ENCODE results near the gene STX16.

The STX16 gene

GRCh38 chr20:58711266-58712051 is 60.4 kb downstream of the STX16 start:
- DNase-seq (ENCODE audit: low spot score) = no peak

GRCh38 chr20:58712151-58712791 is 61.2 kb downstream of the STX16 start:
- DNase-seq (ENCODE audit: low spot score) = no peak

- no peak for DNase-seq (ENCODE audit: low spot score)
Measured at GRCh38 chr20:58712806-58713731, 62.0 kb downstream of the STX16 start.

GRCh38 chr20:58713801-58714339 is 62.8 kb downstream of the STX16 start:
- DNase-seq (ENCODE audit: low spot score) = no peak

GRCh38 chr20:58714340-58714922 is 63.3 kb downstream of the STX16 start:
- no peak for DNase-seq (ENCODE audit: low spot score)

GRCh38 chr20:58714923-58715351 is 63.9 kb downstream of the STX16 start:
- no peak for DNase-seq (ENCODE audit: low spot score)

GRCh38 chr20:58715391-58715800 is 64.3 kb downstream of the STX16 start:
- DNase-seq (ENCODE audit: low spot score) = no peak

GRCh38 chr20:58715801-58716475 is 64.9 kb downstream of the STX16 start:
- DNase-seq (ENCODE audit: low spot score) = no peak

GRCh38 chr20:58716476-58717277 is 65.6 kb downstream of the STX16 start:
- no peak for DNase-seq (ENCODE audit: low spot score)

GRCh38 chr20:58717278-58718091 is 66.4 kb downstream of the STX16 start:
- DNase-seq (ENCODE audit: low spot score) = no peak

- DNase-seq (ENCODE audit: low spot score) = no peak
Measured at GRCh38 chr20:58718121-58718563, 67.1 kb downstream of the STX16 start.

- DNase-seq (ENCODE audit: low spot score) = no peak
Measured at GRCh38 chr20:58718729-58719128, 67.6 kb downstream of the STX16 start.

GRCh38 chr20:58719258-58719657 is 68.2 kb downstream of the STX16 start:
- DNase-seq (ENCODE audit: low spot score) = no peak

- DNase-seq (ENCODE audit: low spot score) = no peak
Measured at GRCh38 chr20:58719971-58720371, 68.9 kb downstream of the STX16 start.

GRCh38 chr20:58720890-58721289 is 69.8 kb downstream of the STX16 start:
- DNase-seq (ENCODE audit: low spot score) = no peak

- no peak for DNase-seq (ENCODE audit: low spot score)
Measured at GRCh38 chr20:58721951-58722778, 71.1 kb downstream of the STX16 start.

GRCh38 chr20:58722877-58723627 is 72.0 kb downstream of the STX16 start:
- no peak for DNase-seq (ENCODE audit: low spot score)

- no peak for DNase-seq (ENCODE audit: low spot score)
Measured at GRCh38 chr20:58723628-58723984, 72.5 kb downstream of the STX16 start.
